GM23338 (cell line): ENCODE results near the gene JMJD1C. TPM values are rescaled to one million over a fixed set of nuclear protein-coding genes. Genes with fewer than 3 reads are reported as not detected.
A peak's percentile ranks its signal among the peaks of the same experiment; 100 is the strongest.

Source experiments
- ATAC-seq: fragments of 200-7000 bp; cut with Tn5 transposase; 3 replicates; pipeline ENCODE4 v1.9.1; 2020
- DNase-seq: peaks from one replicate; pipeline ENCODE4 v3.0.0-alpha.2; 2015; ENCODE audit warnings: low spot score
- H2AFZ ChIP-seq: fragments of 200-600 bp; sonication (generic); 2 replicates; pipeline ENCODE4 v1.8.0; 2016; ENCODE audit warnings: antibody characterized with exemption, mild to moderate bottlenecking, moderate library complexity
- H3F3A ChIP-seq: fragments of 200-600 bp; sonication (generic); replicated peaks from 2 replicates; pipeline ENCODE4 v1.8.0; 2017; ENCODE audit warnings: antibody characterized with exemption, mixed run types, low read depth
- H3K27ac ChIP-seq: fragments of 200-600 bp; sonication (generic); 2 replicates; pipeline ENCODE4 v1.6.1; 2016; ENCODE audit warnings: low read depth
- H3K27me3 ChIP-seq: fragments of 200-600 bp; sonication (generic); 2 replicates; pipeline ENCODE4 v1.8.0; 2016; ENCODE audit warnings: mild to moderate bottlenecking, mixed run types, moderate library complexity; ENCODE audit not compliant: insufficient read depth
- H3K36me3 ChIP-seq: fragments of 200-600 bp; sonication (generic); 2 replicates; pipeline ENCODE4 v1.8.0; 2016; ENCODE audit warnings: mild to moderate bottlenecking; ENCODE audit not compliant: insufficient read depth
- H3K4me1 ChIP-seq: fragments of 200-600 bp; sonication (generic); 2 replicates; pipeline ENCODE4 v1.8.0; 2016; ENCODE audit warnings: mild to moderate bottlenecking, moderate library complexity; ENCODE audit not compliant: insufficient read depth
- H3K4me2 ChIP-seq: fragments of 200-600 bp; sonication (generic); 2 replicates; pipeline ENCODE4 v1.7.1; 2017; ENCODE audit warnings: mixed run types
- H3K4me3 ChIP-seq: fragments of 200-600 bp; sonication (generic); 2 replicates; pipeline ENCODE4 v1.6.1; 2016; ENCODE audit warnings: mixed run types
- H3K79me2 ChIP-seq: fragments of 200-600 bp; sonication (generic); replicated peaks from 2 replicates; pipeline ENCODE4 v1.8.0; 2017; ENCODE audit warnings: mild to moderate bottlenecking; ENCODE audit not compliant: insufficient read depth
- H3K9me2 ChIP-seq: fragments of 200-600 bp; sonication (generic); 2 replicates; pipeline ENCODE4 v1.8.0; 2017; ENCODE audit not compliant: insufficient read depth
- H4K20me1 ChIP-seq: fragments of 200-600 bp; sonication (generic); replicated peaks from 2 replicates; pipeline ENCODE4 v1.8.0; 2017; ENCODE audit warnings: mild to moderate bottlenecking; ENCODE audit not compliant: insufficient read depth
- H3K27ac Mint-ChIP-seq: 2 replicates; pipeline ENCODE4 v1.8.0; 2020; ENCODE audit warnings: inconsistent platforms, mild to moderate bottlenecking, moderate library complexity, mixed read lengths
- H3K27me3 Mint-ChIP-seq: 3 replicates; pipeline ENCODE4 v1.8.0; 2022; ENCODE audit warnings: low read depth, mild to moderate bottlenecking, moderate library complexity, mixed read lengths, inconsistent platforms; ENCODE audit not compliant: insufficient read depth, poor library complexity
- H3K36me3 Mint-ChIP-seq: 3 replicates; pipeline ENCODE4 v1.8.0; 2021; ENCODE audit warnings: low read depth, mild to moderate bottlenecking, inconsistent platforms, moderate library complexity, mixed read lengths
- H3K4me1 Mint-ChIP-seq: 3 replicates; pipeline ENCODE4 v1.8.0; 2020; ENCODE audit warnings: mild to moderate bottlenecking, inconsistent platforms, mixed read lengths
- H3K4me3 Mint-ChIP-seq: 3 replicates; pipeline ENCODE4 v1.8.0; 2021; ENCODE audit warnings: moderate library complexity, mild to moderate bottlenecking, inconsistent platforms, mixed read lengths
- H3K9me3 Mint-ChIP-seq: 3 replicates; pipeline ENCODE4 v1.8.0; 2020; ENCODE audit warnings: moderate library complexity, mild to moderate bottlenecking, inconsistent platforms, mixed read lengths
- CREB1 ChIP-seq: fragments of 250-450 bp; sonication (Bioruptor Pico); IDR thresholded peaks from 2 replicates; pipeline ENCODE4 v1.5.0; 2020; ENCODE audit warnings: low read depth, mild to moderate bottlenecking, moderate library complexity
- ETS1 ChIP-seq: IDR thresholded peaks from 2 replicates; pipeline ENCODE4 v1.6.1; 2016; ENCODE audit warnings: antibody characterized with exemption
- EZH2 ChIP-seq: fragments of 200-600 bp; sonication (generic); IDR thresholded peaks from one replicate; pipeline ENCODE4 v1.8.0; 2017; ENCODE audit warnings: antibody characterized with exemption, mild to moderate bottlenecking, low read depth; ENCODE audit not compliant: unreplicated experiment
- EZH2phosphoT487 ChIP-seq: fragments of 200-600 bp; sonication (generic); IDR thresholded peaks from one replicate; pipeline ENCODE4 v1.8.1; 2018; ENCODE audit warnings: antibody characterized with exemption; ENCODE audit not compliant: unreplicated experiment
- JUNB ChIP-seq: IDR thresholded peaks from one replicate; pipeline ENCODE4 v1.6.1; 2016; ENCODE audit warnings: antibody characterized with exemption; ENCODE audit not compliant: unreplicated experiment
- NANOG ChIP-seq: IDR thresholded peaks from 2 replicates; pipeline ENCODE4 v1.6.1; 2016; ENCODE audit warnings: antibody characterized with exemption, borderline replicate concordance
- STAT1 ChIP-seq: IDR thresholded peaks from one replicate; pipeline ENCODE4 v1.6.1; 2016; ENCODE audit warnings: antibody characterized with exemption; ENCODE audit not compliant: unreplicated experiment
- ZNF114 ChIP-seq: fragments of 250-450 bp; sonication (Bioruptor Pico); IDR thresholded peaks from 2 replicates; pipeline ENCODE4 v1.5.0; 2020; ENCODE audit warnings: mild to moderate bottlenecking, moderate library complexity
- ZNF331 ChIP-seq: fragments of 250-450 bp; sonication (Bioruptor Pico); IDR thresholded peaks from 2 replicates; pipeline ENCODE4 v1.5.0; 2020; ENCODE audit warnings: low read depth, mild to moderate bottlenecking, moderate library complexity
- ZNF462 ChIP-seq: fragments of 250-450 bp; sonication (Bioruptor Pico); IDR thresholded peaks from 2 replicates; pipeline ENCODE4 v1.5.0; 2020; ENCODE audit warnings: mild to moderate bottlenecking, moderate library complexity
- polyA plus RNA-seq: library from polyadenylated mRNA; unstranded; fragments of >200 nt; fragmentation: Nextera tagmentation; extraction: Ambion mirVana; gene quantifications from 2 replicates; pipeline ENCODE4 v1.2.1, GENCODE V29; 2016
- total RNA-seq: library from RNA; depleted of rRNA; stranded (reverse); fragments of >200 nt; shearing (Covaris generic); gene quantifications from 2 replicates; pipeline ENCODE4 v1.2.3, GENCODE V29; 2014

The JMJD1C gene
- total and polyA plus RNA-seq, 2 experiments from 2014 or later: 333 to 435 TPM

GRCh38 chr10:63363951-63364350, 101.8 kb downstream of the JMJD1C start (continued):
- no peak for TF ChIP-seq ZNF462 (CRISPR knock-in tag)
- TF ChIP-seq ETS1: no peak
- TF ChIP-seq ZNF114 (CRISPR knock-in tag): no peak
- no peak for TF ChIP-seq ZNF331
- TF ChIP-seq CREB1 (CRISPR knock-in tag): no peak

- H2AFZ ChIP-seq: no peak overlapping the region
- DNase-seq (no peak), ATAC-seq (no peak)
- H3K4me2 ChIP-seq: no peak overlapping the region
- Mint-ChIP-seq H3K4me3 (no peak overlapping the region), H3K9me3 (no peaks in the 10 kb centered on the region), H3K27ac (no peak overlapping the region), H3K36me3 (no peaks in the 10 kb centered on the region), H3K4me1 (no peaks in the 10 kb centered on the region), H3K27me3 (peaks cover 3% of the 10 kb centered on the region)
- no peak overlapping the region for H3K4me3 ChIP-seq
- peaks cover 85% of the 10 kb centered on the region for H3K79me2 ChIP-seq
- H3K27ac ChIP-seq: peak overlapping the region; percentile 1; the same call in 1 of the 2 replicates
- no peaks in the 10 kb centered on the region for H3K4me1 ChIP-seq
- H3F3A ChIP-seq: no peaks in the 10 kb centered on the region
- H3K9me2 ChIP-seq: no peaks in the 10 kb centered on the region
- H4K20me1 ChIP-seq: no peaks in the 10 kb centered on the region; the same call in 1 of the 2 replicates
- no peaks in the 10 kb centered on the region for H3K36me3 ChIP-seq
- no peaks in the 10 kb centered on the region for H3K27me3 ChIP-seq
- TF ChIP-seq EZH2 (no peak), JUNB (no peak), ZNF331 (no peak), EZH2phosphoT487 (no peak), CREB1 (CRISPR knock-in tag) (no peak), STAT1 (no peak), ZNF114 (CRISPR knock-in tag) (no peak), NANOG (no peak)
Measured at GRCh38 chr10:63355682-63356081, 110.1 kb downstream of the JMJD1C start.
